Superior temporal gyrus (tissue), 1 donor: ENCODE results near the gene KAZN.
A peak's percentile ranks its signal among the peaks of the same experiment; 100 is the strongest.

ENCODE experiments used
- DNase-seq: peaks from one replicate; pipeline ENCODE4 v3.0.0-alpha.2; 2016; ENCODE audit errors: extremely low spot score

KAZN gene

GRCh38 chr1:14614341-14614740 lies 15.9 kb downstream of the KAZN start:
- no peak for DNase-seq

- DNase-seq = no peak
These were observed 17.2 kb downstream of the KAZN start for GRCh38 chr1:14615549-14616218.

GRCh38 chr1:14616632-14617396 lies 18.3 kb downstream of the KAZN start:
- no peak for DNase-seq

- no peak for DNase-seq
These were observed 19.3 kb downstream of the KAZN start for GRCh38 chr1:14617791-14618190.

- no peak for DNase-seq
These were observed 22.5 kb downstream of the KAZN start for GRCh38 chr1:14620941-14621340.

- DNase-seq = no peak
These were observed 24.6 kb downstream of the KAZN start for GRCh38 chr1:14623090-14623489.

- DNase-seq = no peak
These were observed 26.5 kb downstream of the KAZN start for GRCh38 chr1:14624941-14625340.

GRCh38 chr1:14625572-14625971 lies 27.1 kb downstream of the KAZN start:
- no peak for DNase-seq

- DNase-seq = no peak
These were observed 27.5 kb downstream of the KAZN start for GRCh38 chr1:14625996-14626395.

- DNase-seq = peak; percentile 36
These were observed 28.6 kb downstream of the KAZN start for GRCh38 chr1:14626869-14627607.

- peak; percentile 94 for DNase-seq
These were observed 29.4 kb downstream of the KAZN start for GRCh38 chr1:14627608-14628489.

- DNase-seq = no peak
These were observed 31.0 kb downstream of the KAZN start for GRCh38 chr1:14629363-14630014.

- no peak for DNase-seq
These were observed 32.5 kb downstream of the KAZN start for GRCh38 chr1:14630986-14631385.

GRCh38 chr1:14631421-14631820 lies 32.9 kb downstream of the KAZN start:
- no peak for DNase-seq

GRCh38 chr1:14634486-14634885 lies 36.0 kb downstream of the KAZN start:
- no peak for DNase-seq

- DNase-seq = no peak
These were observed 36.9 kb downstream of the KAZN start for GRCh38 chr1:14635421-14635820.

- DNase-seq = no peak
These were observed 38.6 kb downstream of the KAZN start for GRCh38 chr1:14636897-14637632.

GRCh38 chr1:14639291-14640050 lies 41.0 kb downstream of the KAZN start:
- DNase-seq = no peak

GRCh38 chr1:14642712-14643111 lies 44.2 kb downstream of the KAZN start:
- no peak for DNase-seq

- no peak for DNase-seq
These were observed 48.5 kb downstream of the KAZN start for GRCh38 chr1:14646973-14647372.
